Lung (tissue), 12 donors: Measurements from ENCODE around the gene EXOSC10. TPM values are rescaled to one million over a fixed set of nuclear protein-coding genes. Genes with fewer than 3 reads are reported as not detected.

Experiments
- ATAC-seq: fragments of 200-7000 bp; cut with Tn5 transposase; one replicate; pipeline ENCODE4 v1.9.1; 2020; ENCODE audit warnings: moderate number of reproducible peaks; ENCODE audit not compliant: insufficient read depth, low FRiP score
- DNase-seq, 3 donors: peaks; one replicate each; pipeline ENCODE4 v3.0.0-alpha.2; 2013 to 2017
- H3K27ac ChIP-seq, 2 donors: one replicate each; pipeline ENCODE4 v1.5.1; 2013; ENCODE audit warnings: mild to moderate bottlenecking in 2 of 2, moderate library complexity in 2 of 2, control low read depth in 1 of 2, inconsistent platforms in 1 of 2, low read depth in 1 of 2, low read length in 1 of 2
- H3K27me3 ChIP-seq, 3 donors: one replicate each; pipeline ENCODE4 v1.5.1; 2013; ENCODE audit warnings: low read length in 2 of 3; ENCODE audit not compliant: control insufficient read depth in 3 of 3, insufficient read depth in 3 of 3
- H3K36me3 ChIP-seq, 4 donors: one replicate each; pipeline ENCODE4 v1.5.1; 2013; ENCODE audit warnings: low read length in 4 of 4, mild to moderate bottlenecking in 1 of 4, moderate library complexity in 1 of 4; ENCODE audit not compliant: control insufficient read depth in 4 of 4, insufficient read depth in 4 of 4
- H3K4me1 ChIP-seq, 5 donors: one replicate each; pipeline ENCODE4 v1.5.1; 2013; ENCODE audit warnings: low read length in 5 of 5, mild to moderate bottlenecking in 2 of 5, moderate library complexity in 1 of 5; ENCODE audit not compliant: control insufficient read depth in 5 of 5, insufficient read depth in 5 of 5
- H3K4me3 ChIP-seq: one replicate; pipeline ENCODE4 v1.5.1; 2013; ENCODE audit warnings: mild to moderate bottlenecking, control low read depth, moderate library complexity
- H3K9ac ChIP-seq, 2 donors: one replicate each; pipeline ENCODE4 v1.5.1; 2013; ENCODE audit warnings: low read length in 2 of 2, control low read depth in 1 of 2; ENCODE audit not compliant: insufficient read depth in 1 of 2
- H3K9me3 ChIP-seq, 4 donors: one replicate each; pipeline ENCODE4 v1.5.1; 2013; ENCODE audit warnings: low read length in 3 of 4, mild to moderate bottlenecking in 1 of 4, moderate library complexity in 1 of 4; ENCODE audit not compliant: control insufficient read depth in 4 of 4, insufficient read depth in 3 of 4
- CTCF ChIP-seq: IDR thresholded peaks from 2 replicates; pipeline ENCODE4 v1.5.1; 2012; ENCODE audit warnings: mild to moderate bottlenecking; ENCODE audit errors: control extremely low read depth, extremely low read depth
- WGBS, 2 donors: extraction: QIAGEN DNeasy Blood & Tissue Kit; methylation state at CpG; one replicate each; pipeline ENCODE4 v1.1.7; 2013; 5-methylcytosine and 5-hydroxymethylcytosine counted together
- polyA plus RNA-seq, 2 donors: library from polyadenylated mRNA; stranded (reverse); fragments of 200-250 nt; gene quantifications; one replicate each; pipeline ENCODE4 v1.2.1, GENCODE V29; 2013
- total RNA-seq, 2 donors: library from RNA; depleted of rRNA in 1 of 2; stranded (reverse); fragments of >200 nt in 1 of 2; gene quantifications; one replicate each; pipeline ENCODE4 v1.2.1, GENCODE V29; 2014 to 2021
- donor health status: control.
- donor health status: control.
- donor health status: Bipolar disorder and iron deficiency.
- donor health status: healthy.
- donor health status: DM: yes; HTN: yes; CAD: no.

The EXOSC10 gene
- total and polyA plus RNA-seq, 4 donors = 29.0 to 75.1 (median 42.3) TPM

DNA sequence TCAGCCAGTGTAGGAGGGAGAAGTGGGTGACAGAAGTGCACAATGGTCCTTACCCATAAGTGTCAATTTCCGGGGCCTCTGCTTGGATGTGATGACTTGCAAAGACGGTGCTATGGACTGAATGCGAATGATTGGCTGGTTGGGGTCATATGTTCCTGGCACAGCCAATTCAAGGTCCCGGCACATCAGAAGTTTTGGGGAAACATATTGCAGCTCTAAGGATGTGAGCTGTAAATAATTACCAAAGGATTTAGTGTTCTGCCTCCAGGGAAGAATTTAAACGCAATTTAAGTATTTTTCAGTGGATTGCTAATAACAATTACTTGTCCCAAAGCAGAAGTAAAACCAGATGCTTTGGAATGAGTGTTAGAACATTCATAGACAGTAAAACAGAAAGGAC, 26.9 kb upstream of the EXOSC10 start:
- H3K4me1 ChIP-seq = no peaks in the 10 kb centered on the region
- 86 to 92% methylated on average over 5 of the region's 5 CpGs for WGBS, 2 donors
- no peak overlapping the region for H3K4me3 ChIP-seq
- H3K9ac ChIP-seq = no peak overlapping the region
- no peak for TF ChIP-seq CTCF
- no peaks in the 10 kb centered on the region for H3K9me3 ChIP-seq
- DNase-seq (no peak), ATAC-seq (no peak)
- H3K27me3 ChIP-seq = no peaks in the 10 kb centered on the region
- peaks cover 38 to 62% (median 44%) of the 10 kb centered on the region in 4 donors for H3K36me3 ChIP-seq
- no peak overlapping the region for H3K27ac ChIP-seq

- H3K9me3 ChIP-seq = no peaks in the 10 kb centered on the region
- H3K9ac ChIP-seq = no peak overlapping the region
- H3K27me3 ChIP-seq = no peaks in the 10 kb centered on the region
- TF ChIP-seq CTCF = no peak
- H3K27ac ChIP-seq = no peak overlapping the region
- H3K36me3 ChIP-seq = peaks cover 38 to 62% (median 44%) of the 10 kb centered on the region in 4 donors
- ATAC-seq = no peak
- DNase-seq = no peak
- no peaks in the 10 kb centered on the region for H3K4me1 ChIP-seq
- H3K4me3 ChIP-seq = no peak overlapping the region
- WGBS, 2 donors = 91 to 92% methylated on average over 4 to 5 of the region's 5 CpGs
Measured at GRCh38 chr1:11125931-11126330, 26.3 kb upstream of the EXOSC10 start.

- no peak overlapping the region for H3K4me3 ChIP-seq
Measured at GRCh38 chr1:11124965-11125364, 25.3 kb upstream of the EXOSC10 start.

More at GRCh38 chr1:11124965-11125364, 25.3 kb upstream of the EXOSC10 start:
- H3K27ac ChIP-seq = no peak overlapping the region
- TF ChIP-seq CTCF = no peak
- DNase-seq (no peak), ATAC-seq (no peak)
- no peaks in the 10 kb centered on the region for H3K27me3 ChIP-seq
- H3K9ac ChIP-seq = no peak overlapping the region
- H3K4me1 ChIP-seq = no peaks in the 10 kb centered on the region
- H3K9me3 ChIP-seq = no peaks in the 10 kb centered on the region
- peaks cover 32 to 55% (median 39%) of the 10 kb centered on the region in 4 donors for H3K36me3 ChIP-seq
- 96 to 97% methylated on average over 3 of the region's 3 CpGs for WGBS, 2 donors
